Measurements from ENCODE around the gene RFX7.

RFX7 gene

DNA sequence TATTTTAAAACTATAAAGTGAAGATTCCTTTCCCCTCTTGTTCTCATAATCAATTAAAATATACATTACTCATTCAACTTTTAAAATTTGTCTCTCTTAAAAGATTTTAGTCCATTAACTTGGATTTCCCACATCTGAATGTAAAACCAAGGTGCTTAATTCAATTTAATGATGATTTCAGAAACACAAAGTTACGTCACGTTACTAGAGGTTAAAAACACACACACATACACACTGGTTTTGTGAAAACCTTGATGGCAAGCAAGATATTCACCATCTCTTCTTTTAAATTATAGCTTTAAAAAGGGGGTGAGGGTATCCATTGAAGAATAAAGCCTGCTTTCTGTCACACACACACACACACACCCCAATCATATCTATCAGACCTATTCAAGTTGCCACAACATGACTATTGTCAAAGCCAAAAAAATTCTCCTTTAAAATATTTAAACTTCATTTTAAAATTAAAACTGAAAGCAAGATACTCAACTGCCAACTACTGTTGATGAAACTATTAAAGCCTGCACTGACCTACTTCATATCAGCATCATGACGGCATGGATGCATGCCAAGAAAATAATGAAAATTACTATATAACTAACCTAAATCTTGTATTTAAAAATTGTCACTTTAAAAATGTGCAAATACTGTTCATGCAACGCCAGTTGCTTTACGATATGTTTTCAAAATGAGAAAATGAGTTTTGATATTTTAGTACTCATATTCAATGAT lies 2.1 kb downstream of the RFX7 start:
- Histone ChIP-seq H3K36me3 (no peaks in the 10 kb centered on the region), H3K27ac (no peak overlapping the region), H3K4me3 (ENCODE audit: low read depth in 1 of 2, low read length in 1 of 2) (no peak overlapping the region)

DNA sequence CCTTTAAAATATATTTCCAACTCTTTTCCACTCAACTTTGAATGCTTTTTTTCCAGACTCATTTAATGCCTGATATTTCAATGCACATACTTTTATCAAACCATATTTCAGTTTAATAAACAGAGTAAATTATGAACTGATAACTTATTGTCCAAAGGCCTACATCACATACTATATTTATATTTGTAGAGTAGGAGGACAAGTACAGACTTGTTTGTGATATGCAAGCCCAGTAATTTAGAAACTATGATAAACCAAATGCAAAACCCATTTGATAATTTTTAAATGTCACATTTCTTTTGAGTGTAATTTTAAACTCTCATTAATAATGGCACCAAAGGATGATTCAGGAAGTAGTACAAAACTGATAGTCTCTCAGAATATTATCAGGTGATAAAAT lies 3.3 kb downstream of the RFX7 start:
- no peak overlapping the region for H3K4me3 ChIP-seq (ENCODE audit: low read depth in 1 of 2, low read length in 1 of 2)
- TF ChIP-seq, protein P1, sequence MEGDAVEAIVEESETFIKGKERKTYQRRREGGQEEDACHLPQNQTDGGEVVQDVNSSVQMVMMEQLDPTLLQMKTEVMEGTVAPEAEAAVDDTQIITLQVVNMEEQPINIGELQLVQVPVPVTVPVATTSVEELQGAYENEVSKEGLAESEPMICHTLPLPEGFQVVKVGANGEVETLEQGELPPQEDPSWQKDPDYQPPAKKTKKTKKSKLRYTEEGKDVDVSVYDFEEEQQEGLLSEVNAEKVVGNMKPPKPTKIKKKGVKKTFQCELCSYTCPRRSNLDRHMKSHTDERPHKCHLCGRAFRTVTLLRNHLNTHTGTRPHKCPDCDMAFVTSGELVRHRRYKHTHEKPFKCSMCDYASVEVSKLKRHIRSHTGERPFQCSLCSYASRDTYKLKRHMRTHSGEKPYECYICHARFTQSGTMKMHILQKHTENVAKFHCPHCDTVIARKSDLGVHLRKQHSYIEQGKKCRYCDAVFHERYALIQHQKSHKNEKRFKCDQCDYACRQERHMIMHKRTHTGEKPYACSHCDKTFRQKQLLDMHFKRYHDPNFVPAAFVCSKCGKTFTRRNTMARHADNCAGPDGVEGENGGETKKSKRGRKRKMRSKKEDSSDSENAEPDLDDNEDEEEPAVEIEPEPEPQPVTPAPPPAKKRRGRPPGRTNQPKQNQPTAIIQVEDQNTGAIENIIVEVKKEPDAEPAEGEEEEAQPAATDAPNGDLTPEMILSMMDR (IDR thresholded peaks at IDR 0.05) = no peak

More for the DNA sequence above, 2.1 kb downstream of the RFX7 start:
- H3K9me3 ChIP-seq = no peaks in the 10 kb centered on the region
- TF ChIP-seq, protein P1 (IDR thresholded peaks at IDR 0.05) = no peak
- peaks cover 18 to 27% of the 10 kb centered on the region in 2 experiments for H3K4me1 ChIP-seq (ENCODE audit: control insufficient read depth in 1 of 2, insufficient read depth in 1 of 2, low read depth in 1 of 2, low read length in 1 of 2)
- no peaks in the 10 kb centered on the region for H3K27me3 ChIP-seq

DNA sequence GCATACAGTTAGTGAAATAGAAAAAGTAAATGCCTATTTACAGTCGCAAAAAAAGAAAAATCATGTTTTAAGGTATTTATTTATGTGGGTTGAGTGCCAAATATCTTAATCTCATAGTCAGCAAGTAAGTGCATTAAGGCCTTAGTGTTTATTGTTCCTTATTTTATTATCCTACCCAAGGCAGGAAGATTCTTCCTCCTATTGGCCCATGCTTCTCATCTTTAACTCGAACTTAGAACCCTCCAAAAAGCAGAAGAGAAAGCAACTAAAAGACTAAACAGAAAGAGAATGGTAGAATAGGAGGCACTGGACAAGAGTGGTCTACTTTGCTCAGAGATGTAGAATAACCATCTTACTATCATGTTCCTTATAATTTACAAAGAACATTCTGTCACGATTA lies 7.5 kb downstream of the RFX7 start:
- Histone ChIP-seq H3K36me3 (no peaks in the 10 kb centered on the region), H3K4me1 (ENCODE audit: control insufficient read depth in 1 of 2, insufficient read depth in 1 of 2, low read depth in 1 of 2, low read length in 1 of 2) (no peaks in the 10 kb centered on the region), H3K27me3 (no peaks in the 10 kb centered on the region), H3K9me3 (peaks cover 8% of the 10 kb centered on the region), H3K27ac (no peak overlapping the region), H3K4me3 (ENCODE audit: low read depth in 1 of 2, low read length in 1 of 2) (no peak overlapping the region)
- TF ChIP-seq, protein P1 (IDR thresholded peaks at IDR 0.05) = no peak

More for the DNA sequence above, 3.3 kb downstream of the RFX7 start:
- Histone ChIP-seq H3K9me3 (no peaks in the 10 kb centered on the region), H3K36me3 (no peaks in the 10 kb centered on the region), H3K4me1 (ENCODE audit: control insufficient read depth in 1 of 2, insufficient read depth in 1 of 2, low read depth in 1 of 2, low read length in 1 of 2) (peaks cover 12 to 19% of the 10 kb centered on the region in 2 experiments), H3K27ac (no peak overlapping the region), H3K27me3 (no peaks in the 10 kb centered on the region)

DNA sequence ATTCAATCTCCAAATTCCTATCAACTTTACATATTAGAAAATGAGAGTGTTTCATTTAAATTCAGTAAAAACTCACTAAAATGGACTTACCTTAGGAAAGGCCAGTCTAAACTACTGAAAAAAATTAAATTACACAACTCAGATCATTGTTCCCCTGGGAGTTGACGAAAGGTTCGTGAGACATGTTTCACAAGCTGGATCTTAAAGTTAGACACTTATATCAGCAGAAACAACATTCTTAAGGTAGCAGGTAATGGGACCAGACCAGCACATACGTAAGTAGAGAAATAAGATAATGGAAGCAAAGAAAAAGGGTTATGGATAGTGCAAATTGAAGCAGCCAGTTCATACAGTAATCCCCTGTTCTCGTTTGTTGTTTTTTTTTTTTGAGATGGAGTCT lies 8.9 kb downstream of the RFX7 start:
- no peaks in the 10 kb centered on the region for H3K27me3 ChIP-seq
- no peaks in the 10 kb centered on the region for H3K36me3 ChIP-seq
- H3K27ac ChIP-seq = no peak overlapping the region
- peaks cover 8% of the 10 kb centered on the region for H3K9me3 ChIP-seq
- no peaks in the 10 kb centered on the region for H3K4me1 ChIP-seq (ENCODE audit: control insufficient read depth in 1 of 2, insufficient read depth in 1 of 2, low read depth in 1 of 2, low read length in 1 of 2)
- TF ChIP-seq, protein P1 (IDR thresholded peaks at IDR 0.05) = no peak
- no peak overlapping the region for H3K4me3 ChIP-seq (ENCODE audit: low read depth in 1 of 2, low read length in 1 of 2)

DNA sequence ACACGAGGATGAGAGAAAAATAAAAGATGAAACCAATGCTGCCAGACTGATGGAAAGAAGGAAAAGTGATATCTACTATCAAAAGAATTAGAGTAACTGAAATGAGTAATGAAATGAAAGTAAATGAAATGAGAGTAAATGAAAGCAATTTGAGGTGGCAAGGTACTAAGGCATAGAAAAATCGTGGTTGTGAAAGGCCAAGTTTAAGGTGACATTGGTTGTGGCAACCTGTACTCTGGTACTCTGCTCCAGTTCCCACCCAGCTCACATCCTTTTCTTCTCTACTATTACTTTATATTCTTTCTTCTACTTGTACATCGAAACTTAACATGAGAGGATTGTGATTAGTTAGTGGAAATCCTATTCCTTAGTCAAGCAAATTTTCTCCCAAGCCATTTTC lies 10.1 kb downstream of the RFX7 start:
- Histone ChIP-seq H3K9me3 (peaks cover 8% of the 10 kb centered on the region), H3K4me1 (ENCODE audit: control insufficient read depth in 1 of 2, insufficient read depth in 1 of 2, low read depth in 1 of 2, low read length in 1 of 2) (no peaks in the 10 kb centered on the region), H3K27ac (no peak overlapping the region), H3K4me3 (ENCODE audit: low read depth in 1 of 2, low read length in 1 of 2) (no peak overlapping the region), H3K36me3 (no peaks in the 10 kb centered on the region), H3K27me3 (no peaks in the 10 kb centered on the region)
- TF ChIP-seq, protein P1 (IDR thresholded peaks at IDR 0.05) = no peak
